HG02610 (cell line): Measurements from ENCODE around the gene PTPRCAP.
"Not testable (repeated sequence)": the region's sequence is repeated elsewhere in the genome, so short reads cannot be mapped to it uniquely, and the experiment has no call there.

Experiments
- ATAC-seq: cut with Tn5 transposase; IDR thresholded peaks from one replicate; pipeline ENCODE4 v1.9.1; 2021; ENCODE audit warnings: mild to moderate bottlenecking, moderate library complexity; ENCODE audit not compliant: unreplicated experiment

The PTPRCAP gene

GRCh38 chr11:67465530-67465929, 28.0 kb upstream of the PTPRCAP start:
- ATAC-seq: not testable (repeated sequence)

GRCh38 chr11:67465189-67465510, 27.7 kb upstream of the PTPRCAP start:
- ATAC-seq: no peak

GRCh38 chr11:67464411-67465188, 27.1 kb upstream of the PTPRCAP start:
- ATAC-seq: peak; percentile 61

GRCh38 chr11:67463680-67464410, 26.4 kb upstream of the PTPRCAP start:
- ATAC-seq: no peak

GRCh38 chr11:67463186-67463585, 25.7 kb upstream of the PTPRCAP start:
- ATAC-seq: no peak

- ATAC-seq: no peak
Observed at GRCh38 chr11:67458266-67458665, 20.8 kb upstream of the PTPRCAP start.

GRCh38 chr11:67457453-67457852, 20.0 kb upstream of the PTPRCAP start:
- ATAC-seq: no peak

GRCh38 chr11:67456068-67456705, 18.7 kb upstream of the PTPRCAP start:
- no peak for ATAC-seq

GRCh38 chr11:67455054-67455453, 17.6 kb upstream of the PTPRCAP start, which contains the start of gene CABP4:
CABP4 (plus strand) TSS chr11:67455354; CDS start chr11:67455424, 70 bp downstream.
- no peak for ATAC-seq

- no peak for ATAC-seq
Observed at GRCh38 chr11:67453816-67454732, 16.6 kb upstream of the PTPRCAP start.

GRCh38 chr11:67452141-67452952, 14.9 kb upstream of the PTPRCAP start, which contains the start of gene GPR152:
GPR152 (minus strand) TSS chr11:67452729; CDS start chr11:67452724, 5 bp downstream.
- ATAC-seq: no peak

- ATAC-seq: no peak
Observed at GRCh38 chr11:67451658-67451976, 14.1 kb upstream of the PTPRCAP start.

- ATAC-seq: no peak
Observed at GRCh38 chr11:67450796-67451657, 13.5 kb upstream of the PTPRCAP start.

- no peak for ATAC-seq
Observed at GRCh38 chr11:67449116-67449844, 11.8 kb upstream of the PTPRCAP start.

GRCh38 chr11:67448220-67448609, 10.7 kb upstream of the PTPRCAP start:
- no peak for ATAC-seq

- no peak for ATAC-seq
Observed at GRCh38 chr11:67445515-67445914, 8.0 kb upstream of the PTPRCAP start.

- ATAC-seq: no peak
Observed at GRCh38 chr11:67442504-67443404, 5.3 kb upstream of the PTPRCAP start.
